ENCODE results near the gene PCDHGB1.

Gene PCDHGB1

DNA sequence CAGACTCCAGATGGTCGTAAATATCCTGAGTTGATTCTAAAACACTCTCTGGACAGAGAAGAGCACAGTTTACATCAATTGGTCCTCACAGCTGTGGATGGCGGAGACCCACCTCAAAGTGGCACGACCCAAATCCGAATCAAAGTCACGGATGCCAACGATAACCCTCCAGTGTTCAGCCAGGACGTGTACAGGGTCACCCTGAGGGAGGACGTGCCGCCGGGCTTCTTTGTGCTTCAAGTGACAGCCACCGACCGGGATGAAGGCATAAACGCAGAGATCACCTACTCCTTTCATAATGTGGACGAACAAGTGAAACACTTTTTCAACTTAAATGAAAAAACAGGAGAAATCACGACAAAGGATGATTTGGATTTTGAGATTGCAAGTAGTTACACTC lies 10.8 kb downstream of the PCDHGB1 start:
- H3K4me3 ChIP-seq (replicated peaks; ENCODE audit: low read depth, low read length), result no peak overlapping the region
- no peak for TF ChIP-seq CTCF (IDR thresholded peaks at IDR 0.05; ENCODE audit: low read depth, low read length, missing control alignments)
- no peak for DNase-seq (ENCODE audit: extremely low read depth, low read depth)

- TF ChIP-seq CTCF (IDR thresholded peaks at IDR 0.05; ENCODE audit: low read depth, low read length, missing control alignments), result no peak
- no peak overlapping the region for H3K4me3 ChIP-seq (replicated peaks; ENCODE audit: low read depth, low read length)
- DNase-seq (ENCODE audit: extremely low read depth, low read depth), result no peak
These were observed 12.8 kb downstream of the PCDHGB1 start for GRCh38 chr5:141362719-141363118.

- DNase-seq (ENCODE audit: extremely low read depth, low read depth), result no peak
- H3K4me3 ChIP-seq (replicated peaks; ENCODE audit: low read depth, low read length), result no peak within 1 kb of the TSS
- no peak for TF ChIP-seq CTCF (IDR thresholded peaks at IDR 0.05; ENCODE audit: low read depth, low read length, missing control alignments)
These were observed 14.2 kb downstream of the PCDHGB1 start, which contains the start of gene PCDHGA5 for GRCh38 chr5:141363952-141364660. PCDHGA5 (plus strand) TSS chr5:141364162; CDS start chr5:141364331, 169 bp downstream.

- no peak overlapping the region for H3K4me3 ChIP-seq (replicated peaks; ENCODE audit: low read depth, low read length)
- DNase-seq (ENCODE audit: extremely low read depth, low read depth), result no peak
- no peak for TF ChIP-seq CTCF (IDR thresholded peaks at IDR 0.05; ENCODE audit: low read depth, low read length, missing control alignments)
These were observed 16.4 kb downstream of the PCDHGB1 start for GRCh38 chr5:141366016-141366896.

- no peak for DNase-seq (ENCODE audit: extremely low read depth, low read depth)
- TF ChIP-seq CTCF (IDR thresholded peaks at IDR 0.05; ENCODE audit: low read depth, low read length, missing control alignments), result peak; percentile 57
- H3K4me3 ChIP-seq (replicated peaks; ENCODE audit: low read depth, low read length), result peak within 1 kb of the TSS; percentile 20
These were observed 20.3 kb downstream of the PCDHGB1 start, which contains the start of gene PCDHGB3 for GRCh38 chr5:141369994-141370848. PCDHGB3 (plus strand) TSS chr5:141370242; CDS start chr5:141370395, 153 bp downstream.
